ENCODE measurements around the gene HDAC9.
"Not testable (repeated sequence)": the region's sequence is repeated elsewhere in the genome, so short reads cannot be mapped to it uniquely, and the experiment has no call there.

Gene HDAC9

DNA sequence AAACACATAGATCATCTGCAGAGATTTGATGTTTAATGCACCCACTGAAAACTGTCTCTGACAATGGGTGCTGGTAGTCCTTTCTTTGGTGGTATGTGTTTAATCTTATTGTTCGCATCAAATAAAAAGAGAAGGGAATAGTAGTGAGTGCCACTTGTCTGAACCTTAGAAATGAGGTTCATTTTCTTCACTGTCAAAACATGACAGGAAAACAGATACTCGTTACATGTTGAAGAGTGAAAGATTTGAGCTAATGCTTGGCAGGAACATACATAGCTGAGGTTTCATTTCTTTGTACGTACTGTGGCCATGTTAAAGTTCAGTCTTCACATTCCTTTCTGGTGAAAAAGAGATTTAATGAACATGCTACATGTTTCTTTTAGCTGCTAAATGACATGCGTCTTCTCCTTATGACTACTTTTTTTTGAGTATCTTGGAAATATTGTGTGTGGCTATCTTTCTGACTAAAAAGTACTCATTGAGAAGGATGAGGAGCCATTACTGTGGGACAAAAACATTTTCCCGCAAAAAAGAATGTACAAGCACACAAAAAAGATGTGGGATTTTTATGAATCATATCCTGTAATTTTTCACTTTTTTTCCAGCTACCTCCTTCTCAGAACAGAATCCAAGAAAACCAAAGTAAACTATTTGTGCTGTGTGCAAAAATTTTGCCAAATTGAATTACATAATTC lies 513.8 kb downstream of the HDAC9 start:
- no peak for FAIRE-seq
- TF ChIP-seq POLR2AphosphoS5 (IDR thresholded peaks at IDR 0.05; ENCODE audit: low read depth, low read length) (no peak), TAF1 (IDR thresholded peaks at IDR 0.05; ENCODE audit: borderline replicate concordance, low read depth, low read length) (no peak), POLR2A (IDR thresholded peaks at IDR 0.05; ENCODE audit: low read depth, low read length) (no peak)
- DNase-seq (ENCODE audit: insufficient read length), result no peak

- FAIRE-seq, result no peak
- TF ChIP-seq TAF1 (IDR thresholded peaks at IDR 0.05; ENCODE audit: borderline replicate concordance, low read depth, low read length), result no peak
- no peak for TF ChIP-seq POLR2AphosphoS5 (IDR thresholded peaks at IDR 0.05; ENCODE audit: low read depth, low read length)
- no peak for TF ChIP-seq POLR2A (IDR thresholded peaks at IDR 0.05; ENCODE audit: low read depth, low read length)
- DNase-seq (ENCODE audit: insufficient read length), result no peak
Measured at GRCh38 chr7:19009936-19010280, 514.4 kb downstream of the HDAC9 start.

- no peak for DNase-seq (ENCODE audit: insufficient read length)
- TF ChIP-seq TAF1 (IDR thresholded peaks at IDR 0.05; ENCODE audit: borderline replicate concordance, low read depth, low read length), result no peak
- no peak for TF ChIP-seq POLR2A (IDR thresholded peaks at IDR 0.05; ENCODE audit: low read depth, low read length)
- TF ChIP-seq POLR2AphosphoS5 (IDR thresholded peaks at IDR 0.05; ENCODE audit: low read depth, low read length), result no peak
- FAIRE-seq, result no peak
Measured at GRCh38 chr7:19011212-19011611, 515.7 kb downstream of the HDAC9 start.

DNA sequence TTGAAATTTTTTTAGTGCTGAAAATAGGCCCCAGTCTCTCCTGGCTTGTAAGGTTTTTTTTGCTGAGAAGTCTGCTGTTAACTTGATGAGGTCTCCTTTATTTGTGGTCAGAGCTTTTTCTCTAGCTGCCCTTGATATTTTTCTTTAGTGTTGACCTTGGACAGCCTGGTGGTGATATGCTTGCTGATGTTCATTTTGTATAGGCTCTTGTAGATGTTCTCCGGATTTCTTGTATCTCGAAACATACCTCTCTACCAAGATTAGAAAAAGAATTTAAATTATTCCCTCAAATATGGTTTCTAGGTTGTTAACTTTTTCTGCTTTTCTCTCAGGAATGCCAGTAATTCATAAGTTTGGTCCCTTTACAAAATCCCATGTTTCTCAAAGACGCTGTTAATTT lies 519.5 kb downstream of the HDAC9 start:
- FAIRE-seq (no peak), DNase-seq (ENCODE audit: insufficient read length) (no peak)

DNA sequence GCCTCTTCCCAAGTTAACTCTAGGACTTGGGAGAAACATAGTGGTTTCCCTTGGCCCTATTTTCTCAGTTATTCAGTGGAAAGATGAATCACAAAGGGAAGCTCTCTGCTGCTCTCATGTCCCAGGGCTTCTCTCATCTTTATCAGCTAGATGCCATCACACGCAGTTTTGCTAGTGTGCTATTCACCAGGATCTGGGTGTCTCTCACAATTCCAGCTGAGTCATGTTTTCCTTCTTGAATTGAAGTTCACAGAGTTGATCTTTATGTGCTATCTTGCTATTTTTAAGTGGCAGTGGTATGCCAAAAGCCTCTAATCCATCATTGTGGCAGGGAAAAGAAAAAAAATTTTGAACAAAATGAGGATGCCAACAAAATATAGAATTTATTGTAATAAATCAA lies 520.6 kb downstream of the HDAC9 start:
- no peak for DNase-seq (ENCODE audit: insufficient read length)
- TF ChIP-seq POLR2AphosphoS5 (IDR thresholded peaks at IDR 0.05; ENCODE audit: low read depth, low read length) (no peak), POLR2A (IDR thresholded peaks at IDR 0.05; ENCODE audit: low read depth, low read length) (no peak), TAF1 (IDR thresholded peaks at IDR 0.05; ENCODE audit: borderline replicate concordance, low read depth, low read length) (no peak)
- FAIRE-seq, result no peak

More for the DNA sequence above, 519.5 kb downstream of the HDAC9 start:
- no peak for TF ChIP-seq POLR2AphosphoS5 (IDR thresholded peaks at IDR 0.05; ENCODE audit: low read depth, low read length)
- no peak for TF ChIP-seq TAF1 (IDR thresholded peaks at IDR 0.05; ENCODE audit: borderline replicate concordance, low read depth, low read length)
- no peak for TF ChIP-seq POLR2A (IDR thresholded peaks at IDR 0.05; ENCODE audit: low read depth, low read length)

DNA sequence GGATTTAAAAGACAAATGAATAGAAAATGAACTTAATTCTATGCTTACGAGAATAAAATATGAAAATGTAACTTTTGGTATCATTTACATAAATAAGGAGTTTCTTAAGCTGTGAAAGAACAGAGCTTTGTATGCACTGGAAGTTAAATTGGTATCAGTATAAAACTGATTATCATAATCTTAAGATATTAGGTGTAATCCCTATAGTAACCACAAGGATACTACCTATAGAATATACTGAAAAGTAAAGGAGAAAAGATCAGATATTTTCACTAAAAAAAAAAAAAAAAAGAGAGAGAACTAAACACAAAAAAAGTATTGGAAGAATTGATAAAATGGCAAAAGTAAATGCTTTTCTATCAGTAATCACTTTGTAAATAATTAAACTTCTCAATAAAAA lies 521.8 kb downstream of the HDAC9 start:
- TF ChIP-seq POLR2A (IDR thresholded peaks at IDR 0.05; ENCODE audit: low read depth, low read length), result no peak
- TF ChIP-seq TAF1 (IDR thresholded peaks at IDR 0.05; ENCODE audit: borderline replicate concordance, low read depth, low read length), result no peak
- no peak for TF ChIP-seq POLR2AphosphoS5 (IDR thresholded peaks at IDR 0.05; ENCODE audit: low read depth, low read length)
- DNase-seq (ENCODE audit: insufficient read length), result no peak

DNA sequence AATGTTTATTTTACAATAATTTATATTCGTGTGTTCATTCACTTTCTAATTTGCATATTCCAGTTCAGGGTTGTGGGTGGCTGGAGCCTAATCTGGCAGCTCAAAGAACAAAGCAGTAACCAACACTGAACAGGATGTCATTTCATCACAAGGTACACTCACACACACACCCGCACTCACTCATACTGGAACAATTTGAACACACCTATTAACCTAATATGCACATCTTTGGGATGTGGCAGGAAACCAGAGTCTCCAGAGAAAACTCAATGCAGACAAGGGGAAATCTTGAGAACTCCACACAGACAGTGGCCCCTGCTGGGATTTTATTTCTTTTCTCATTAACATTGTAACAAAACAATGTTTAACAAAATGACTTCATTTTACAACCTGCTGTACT lies 524.5 kb downstream of the HDAC9 start:
- DNase-seq (ENCODE audit: insufficient read length), result no peak
- TF ChIP-seq POLR2AphosphoS5 (IDR thresholded peaks at IDR 0.05; ENCODE audit: low read depth, low read length) (no peak), POLR2A (IDR thresholded peaks at IDR 0.05; ENCODE audit: low read depth, low read length) (no peak)
- no peak for FAIRE-seq

More for the DNA sequence above, 521.8 kb downstream of the HDAC9 start:
- FAIRE-seq, result no peak

- DNase-seq (ENCODE audit: insufficient read length) (no peak), FAIRE-seq (no peak)
- TF ChIP-seq POLR2A (IDR thresholded peaks at IDR 0.05; ENCODE audit: low read depth, low read length), result no peak
- no peak for TF ChIP-seq POLR2AphosphoS5 (IDR thresholded peaks at IDR 0.05; ENCODE audit: low read depth, low read length)
- no peak for TF ChIP-seq TAF1 (IDR thresholded peaks at IDR 0.05; ENCODE audit: borderline replicate concordance, low read depth, low read length)
Measured at GRCh38 chr7:19020711-19021110, 525.2 kb downstream of the HDAC9 start.

- no peak for TF ChIP-seq TAF1 (IDR thresholded peaks at IDR 0.05; ENCODE audit: borderline replicate concordance, low read depth, low read length)
- DNase-seq (ENCODE audit: insufficient read length) (no peak), FAIRE-seq (no peak)
Measured at GRCh38 chr7:19023477-19023876, 527.9 kb downstream of the HDAC9 start.

- FAIRE-seq (no peak), DNase-seq (ENCODE audit: insufficient read length) (no peak)
- TF ChIP-seq TAF1 (IDR thresholded peaks at IDR 0.05; ENCODE audit: borderline replicate concordance, low read depth, low read length) (no peak), POLR2AphosphoS5 (IDR thresholded peaks at IDR 0.05; ENCODE audit: low read depth, low read length) (no peak), POLR2A (IDR thresholded peaks at IDR 0.05; ENCODE audit: low read depth, low read length) (no peak)
Measured at GRCh38 chr7:19024261-19024660, 528.7 kb downstream of the HDAC9 start.

GRCh38 chr7:19026888-19027287 lies 531.3 kb downstream of the HDAC9 start:
- no peak for TF ChIP-seq POLR2AphosphoS5 (IDR thresholded peaks at IDR 0.05; ENCODE audit: low read depth, low read length)
- no peak for TF ChIP-seq TAF1 (IDR thresholded peaks at IDR 0.05; ENCODE audit: borderline replicate concordance, low read depth, low read length)
- DNase-seq (ENCODE audit: insufficient read length) (no peak), FAIRE-seq (no peak)

DNA sequence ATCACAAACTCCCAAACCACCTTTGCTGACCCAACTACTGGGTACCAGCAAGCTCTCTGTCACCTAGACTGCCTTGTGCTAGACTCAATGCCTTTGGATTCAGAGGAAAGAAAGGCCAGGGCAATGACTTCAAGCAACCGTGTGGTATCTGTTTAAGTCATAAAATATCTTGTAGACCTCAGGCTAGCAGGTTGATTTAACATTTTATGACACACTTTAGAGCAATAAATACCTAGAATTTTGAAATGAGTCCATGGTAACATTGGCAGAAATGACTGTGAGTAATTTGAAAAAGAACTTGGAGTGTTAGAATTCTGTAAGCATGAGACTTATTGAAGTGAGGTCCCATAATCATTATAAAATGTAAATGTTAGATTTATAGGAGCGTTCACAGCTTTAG lies 534.7 kb downstream of the HDAC9 start:
- no peak for DNase-seq (ENCODE audit: insufficient read length)
- FAIRE-seq, result no peak
- TF ChIP-seq POLR2A (IDR thresholded peaks at IDR 0.05; ENCODE audit: low read depth, low read length), result no peak
- TF ChIP-seq POLR2AphosphoS5 (IDR thresholded peaks at IDR 0.05; ENCODE audit: low read depth, low read length), result no peak
- TF ChIP-seq TAF1 (IDR thresholded peaks at IDR 0.05; ENCODE audit: borderline replicate concordance, low read depth, low read length), result no peak

DNA sequence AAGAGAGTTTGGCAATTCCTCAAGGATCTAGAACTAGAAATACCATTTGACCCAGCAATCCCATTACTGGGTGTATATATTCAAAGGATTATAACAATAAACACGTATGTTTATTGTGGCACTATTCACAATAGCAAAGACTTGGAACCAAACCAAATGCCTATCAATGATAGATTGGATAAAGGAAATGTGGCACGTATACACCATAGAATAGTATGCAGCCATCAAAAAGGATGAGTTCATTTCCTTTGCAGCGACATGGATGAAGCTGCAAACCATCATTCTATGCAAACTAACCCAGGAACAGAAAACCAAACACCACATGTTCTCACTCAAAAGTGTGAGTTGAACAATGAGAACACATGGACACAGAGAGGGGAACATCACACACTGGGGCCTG lies 537.4 kb downstream of the HDAC9 start:
- not testable (repeated sequence) for FAIRE-seq; DNase-seq (ENCODE audit: insufficient read length)

Measured in GM12892 (cell line).